Measurements from ENCODE around the gene ARHGEF2. TPM values are rescaled to one million over a fixed set of nuclear protein-coding genes. Genes with fewer than 3 reads are reported as not detected.

Gene ARHGEF2
- total and polyA plus RNA-seq, 10 of the 15 experiments (the other 5 are each of a cell fraction or from before 2014, with no cell fraction given) = 8.1 to 113 (median 69.9) TPM

DNA sequence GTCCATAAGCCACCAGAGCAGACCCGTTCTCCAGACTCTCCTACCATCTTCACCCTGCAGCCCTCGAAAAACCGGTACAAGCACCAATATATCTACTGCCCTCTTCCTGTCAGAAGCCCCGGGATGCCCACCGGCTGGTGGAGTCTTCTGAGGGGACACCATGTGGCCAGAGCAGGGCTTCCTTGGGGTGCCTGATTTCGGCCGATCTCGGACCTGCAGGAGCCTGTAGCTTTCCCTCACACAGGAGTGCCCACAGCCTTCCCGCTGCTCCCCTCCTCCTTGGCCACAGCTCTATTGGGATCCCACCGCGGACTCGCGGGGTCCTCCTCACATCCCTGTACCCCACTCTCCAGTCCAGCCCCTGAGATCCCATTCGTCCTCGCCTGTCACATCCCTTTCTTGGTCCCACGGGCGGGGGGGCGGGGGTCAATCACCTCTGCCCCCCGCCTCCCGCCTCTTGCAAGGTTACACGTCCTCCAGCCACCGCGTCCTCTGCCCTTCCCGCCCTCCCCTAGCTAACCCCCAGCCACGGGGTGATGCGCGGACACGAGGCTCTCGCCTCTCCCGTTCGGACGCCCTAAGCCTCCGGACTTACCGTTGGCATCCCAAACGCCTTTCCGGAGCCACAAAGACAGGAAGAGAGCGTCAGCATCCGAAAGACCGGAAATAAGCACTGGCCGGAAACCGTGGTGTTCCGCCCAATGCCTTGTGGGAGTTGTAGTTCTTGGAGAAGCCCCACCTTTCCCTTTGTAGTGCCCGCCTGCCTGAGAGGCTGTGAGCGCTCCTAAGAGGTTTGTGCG, 42.1 kb upstream of the ARHGEF2 start, which contains the start of gene SSR2 (continued):
- no peak for TF ChIP-seq ZNF592 (IDR thresholded peaks at IDR 0.05)
- TF ChIP-seq CHD2 (IDR thresholded peaks at IDR 0.05; ENCODE audit: borderline replicate concordance, low read depth, low read length) = peak; percentile 57; the same call in 1 of the 2 replicates
- TF ChIP-seq FOXM1 (IDR thresholded peaks at IDR 0.05; ENCODE audit: low read depth, low read length) = no peak
- 0 out of 3 replicates have a peak, but pooled peaks have one; percentile 32 for TF ChIP-seq POU2F2 (IDR thresholded peaks at IDR 0.05; ENCODE audit: borderline replicate concordance, low read depth, low read length)
- TF ChIP-seq HCFC1 (IDR thresholded peaks at IDR 0.05; ENCODE audit: low read length) = peak; percentile 92
- no peak for TF ChIP-seq REST (IDR thresholded peaks at IDR 0.05; ENCODE audit: low read depth, low read length)

Measured in GM12878 (cell line).